MM.1S (cell line): ENCODE measurements around the gene PIGS.
A peak's percentile ranks its signal among the peaks of the same experiment; 100 is the strongest.

ENCODE experiments used
- DNase-seq: peaks from one replicate; pipeline ENCODE4 v3.0.0-alpha.2; 2015
- H2AFZ ChIP-seq: fragments of 300-600 bp; sonication (generic); 2 replicates; pipeline ENCODE4 v1.6.0; 2016; ENCODE audit warnings: antibody characterized with exemption, low read length
- H3F3A ChIP-seq: fragments of 300-600 bp; sonication (generic); 2 replicates; pipeline ENCODE4 v1.6.1; 2016; ENCODE audit warnings: mild to moderate bottlenecking, antibody characterized with exemption, low read length, moderate library complexity, mixed read lengths; ENCODE audit not compliant: insufficient read depth
- H3K27ac ChIP-seq: fragments of 300-600 bp; sonication (generic); 2 replicates; pipeline ENCODE4 v1.5.1; 2016; ENCODE audit warnings: mild to moderate bottlenecking, low read length
- H3K27me3 ChIP-seq: fragments of 300-600 bp; sonication (generic); replicated peaks from 2 replicates; pipeline ENCODE4 v1.6.0; 2016; ENCODE audit warnings: low read length; ENCODE audit not compliant: insufficient read depth
- H3K36me3 ChIP-seq: fragments of 300-600 bp; sonication (generic); replicated peaks from 2 replicates; pipeline ENCODE4 v1.6.1; 2016; ENCODE audit warnings: mild to moderate bottlenecking, low read length, mixed read lengths; ENCODE audit not compliant: insufficient read depth
- H3K4me1 ChIP-seq: fragments of 300-600 bp; sonication (generic); 2 replicates; pipeline ENCODE4 v1.6.1; 2016; ENCODE audit warnings: low read length, mixed read lengths
- H3K4me2 ChIP-seq: fragments of 300-600 bp; sonication (generic); 2 replicates; pipeline ENCODE4 v1.6.0; 2016; ENCODE audit warnings: low read depth, low read length
- H3K4me3 ChIP-seq: fragments of 300-600 bp; sonication (generic); 2 replicates; pipeline ENCODE4 v1.5.1; 2016; ENCODE audit warnings: low read length, mixed read lengths
- H3K79me2 ChIP-seq: fragments of 300-600 bp; sonication (generic); 2 replicates; pipeline ENCODE4 v1.6.1; 2016; ENCODE audit warnings: mixed run types, low read length, mixed read lengths
- H3K9ac ChIP-seq: fragments of 300-600 bp; sonication (generic); 2 replicates; pipeline ENCODE4 v1.6.1; 2016; ENCODE audit warnings: low read length, mixed read lengths
- H3K9me2 ChIP-seq: fragments of 300-600 bp; sonication (generic); replicated peaks from 2 replicates; pipeline ENCODE4 v1.6.1; 2016; ENCODE audit warnings: mild to moderate bottlenecking, low read length, mixed read lengths; ENCODE audit not compliant: insufficient read depth
- H3K9me3 ChIP-seq: fragments of 300-600 bp; sonication (generic); replicated peaks from 2 replicates; pipeline ENCODE4 v1.6.1; 2016; ENCODE audit warnings: mild to moderate bottlenecking, low read length, mixed read lengths; ENCODE audit not compliant: insufficient read depth
- H4K20me1 ChIP-seq: fragments of 300-600 bp; sonication (generic); 2 replicates; pipeline ENCODE4 v1.6.1; 2016; ENCODE audit warnings: mild to moderate bottlenecking, low read length, moderate library complexity, mixed read lengths; ENCODE audit not compliant: insufficient read depth
- EZH2 ChIP-seq: fragments of 300-600 bp; sonication (generic); optimal IDR thresholded peaks from 2 replicates; pipeline ENCODE3; 2017; ENCODE audit warnings: low read depth, mild to moderate bottlenecking, antibody characterized with exemption, low read length, mixed read lengths
- EZH2phosphoT487 ChIP-seq: fragments of 300-600 bp; sonication (generic); IDR thresholded peaks from 2 replicates; pipeline ENCODE4 v1.6.1; 2018; ENCODE audit warnings: antibody characterized with exemption, low read length
- TF ChIP-seq, protein P1 (sequence below): fragments of 300-600 bp; sonication (generic); IDR thresholded peaks from 2 replicates; pipeline ENCODE4 v1.5.1; 2016; ENCODE audit warnings: antibody characterized with exemption, low read length, mixed read lengths

Gene PIGS

DNA sequence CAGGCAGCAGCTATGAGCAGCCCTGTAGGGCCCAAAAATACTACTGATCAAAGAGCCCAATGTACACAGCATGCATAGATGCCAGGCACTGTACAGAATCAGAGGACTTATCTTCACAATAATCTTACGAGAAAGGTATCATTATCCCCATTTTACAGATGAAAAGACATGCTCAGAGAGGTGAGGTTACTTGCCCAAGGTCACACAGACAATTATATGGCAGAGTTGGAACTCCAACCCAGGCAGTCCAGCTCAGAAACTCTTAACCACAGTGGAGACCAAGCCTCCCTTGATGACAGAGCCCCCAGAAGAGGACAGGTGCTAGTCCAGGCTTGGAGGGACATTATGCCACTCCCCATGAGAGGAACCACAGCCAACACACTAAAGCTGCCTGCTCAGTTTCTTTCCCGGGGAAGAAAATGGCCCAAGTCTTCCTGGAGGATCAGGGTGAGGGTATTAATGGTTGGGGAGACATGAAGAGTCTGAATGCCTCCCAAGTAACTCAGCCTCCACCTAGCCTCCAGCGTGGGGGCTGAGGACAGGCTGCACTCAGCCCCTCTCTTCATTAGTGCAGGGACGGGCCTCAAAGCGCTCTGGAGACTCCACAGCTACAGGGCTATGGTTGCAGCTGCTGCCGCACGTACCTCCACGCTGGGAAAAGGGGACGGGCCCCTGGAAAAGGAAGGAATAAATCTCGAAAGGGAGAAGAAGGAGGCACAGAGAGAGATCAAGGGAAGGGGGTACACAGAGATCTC lies 19.7 kb downstream of the PIGS start:
- no peak overlapping the region for H2AFZ ChIP-seq
- no peaks in the 10 kb centered on the region for H3K9me3 ChIP-seq
- TF ChIP-seq EZH2 (no peak), EZH2phosphoT487 (no peak)
- TF ChIP-seq, protein P1, sequence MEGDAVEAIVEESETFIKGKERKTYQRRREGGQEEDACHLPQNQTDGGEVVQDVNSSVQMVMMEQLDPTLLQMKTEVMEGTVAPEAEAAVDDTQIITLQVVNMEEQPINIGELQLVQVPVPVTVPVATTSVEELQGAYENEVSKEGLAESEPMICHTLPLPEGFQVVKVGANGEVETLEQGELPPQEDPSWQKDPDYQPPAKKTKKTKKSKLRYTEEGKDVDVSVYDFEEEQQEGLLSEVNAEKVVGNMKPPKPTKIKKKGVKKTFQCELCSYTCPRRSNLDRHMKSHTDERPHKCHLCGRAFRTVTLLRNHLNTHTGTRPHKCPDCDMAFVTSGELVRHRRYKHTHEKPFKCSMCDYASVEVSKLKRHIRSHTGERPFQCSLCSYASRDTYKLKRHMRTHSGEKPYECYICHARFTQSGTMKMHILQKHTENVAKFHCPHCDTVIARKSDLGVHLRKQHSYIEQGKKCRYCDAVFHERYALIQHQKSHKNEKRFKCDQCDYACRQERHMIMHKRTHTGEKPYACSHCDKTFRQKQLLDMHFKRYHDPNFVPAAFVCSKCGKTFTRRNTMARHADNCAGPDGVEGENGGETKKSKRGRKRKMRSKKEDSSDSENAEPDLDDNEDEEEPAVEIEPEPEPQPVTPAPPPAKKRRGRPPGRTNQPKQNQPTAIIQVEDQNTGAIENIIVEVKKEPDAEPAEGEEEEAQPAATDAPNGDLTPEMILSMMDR, result no peak
- no peak for DNase-seq
- no peaks in the 10 kb centered on the region for H3K79me2 ChIP-seq
- H3K4me2 ChIP-seq, result peak overlapping the region; percentile 88; the same call in 1 of the 2 replicates
- no peaks in the 10 kb centered on the region for H4K20me1 ChIP-seq
- peak overlapping the region; percentile 81 for H3K4me3 ChIP-seq
- H3K9me2 ChIP-seq, result no peaks in the 10 kb centered on the region
- H3K36me3 ChIP-seq, result no peaks in the 10 kb centered on the region
- peaks cover 3% of the 10 kb centered on the region; the same call in 1 of the 2 replicates for H3K4me1 ChIP-seq
- no peak overlapping the region for H3K27ac ChIP-seq
- 0 out of 2 replicates have a peak, but pooled peaks cover 5% of the 10 kb centered on the region for H3K27me3 ChIP-seq
- no peak overlapping the region; the same call in 1 of the 2 replicates for H3K9ac ChIP-seq
- H3F3A ChIP-seq, result no peaks in the 10 kb centered on the region; the same call in 1 of the 2 replicates

DNA sequence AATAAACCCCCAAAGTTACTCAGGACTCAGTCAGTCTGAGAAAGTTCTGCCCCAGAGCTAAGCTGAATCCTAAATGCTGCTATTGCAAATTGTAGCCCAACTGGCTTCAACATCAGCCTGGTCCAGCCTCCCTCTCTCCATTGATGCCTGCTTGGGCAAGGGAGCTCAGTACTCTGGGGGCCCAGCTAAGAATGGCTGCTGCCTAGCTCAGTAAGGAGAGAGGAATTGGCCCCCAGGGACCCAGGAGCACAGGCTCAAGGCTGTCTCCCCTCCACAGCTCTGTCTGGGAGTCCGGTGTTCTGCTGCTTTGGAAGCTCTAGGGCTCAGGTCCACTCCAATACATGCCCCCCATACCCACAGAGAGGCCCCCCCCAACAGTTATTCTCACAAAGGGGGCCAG lies 20.5 kb downstream of the PIGS start:
- Histone ChIP-seq H3K9me3 (no peaks in the 10 kb centered on the region), H3K4me3 (no peak overlapping the region), H3K4me2 (no peak overlapping the region), H3K27me3 (0 out of 2 replicates have a peak, but pooled peaks cover 5% of the 10 kb centered on the region), H3K36me3 (no peaks in the 10 kb centered on the region), H3K9ac (no peak overlapping the region), H3K27ac (no peak overlapping the region), H2AFZ (no peak overlapping the region), H4K20me1 (no peaks in the 10 kb centered on the region), H3K9me2 (no peaks in the 10 kb centered on the region), H3K79me2 (no peaks in the 10 kb centered on the region), H3F3A (no peaks in the 10 kb centered on the region; the same call in 1 of the 2 replicates), H3K4me1 (peaks cover 3% of the 10 kb centered on the region; the same call in 1 of the 2 replicates)
- TF ChIP-seq, protein P1, result no peak
- no peak for TF ChIP-seq EZH2phosphoT487
- no peak for TF ChIP-seq EZH2
- DNase-seq, result no peak

GRCh38 chr17:28549236-28550132 lies 21.8 kb downstream of the PIGS start:
- Histone ChIP-seq H3K36me3 (no peaks in the 10 kb centered on the region), H2AFZ (no peak overlapping the region), H3K9ac (no peak overlapping the region), H3K27ac (no peak overlapping the region), H3K9me3 (no peaks in the 10 kb centered on the region), H3K4me2 (no peak overlapping the region), H3K9me2 (no peaks in the 10 kb centered on the region), H3K4me3 (no peak overlapping the region), H3K27me3 (0 out of 2 replicates have a peak, but pooled peaks cover 5% of the 10 kb centered on the region), H3K4me1 (peaks cover 3% of the 10 kb centered on the region; the same call in 1 of the 2 replicates), H3F3A (no peaks in the 10 kb centered on the region; the same call in 1 of the 2 replicates), H3K79me2 (no peaks in the 10 kb centered on the region), H4K20me1 (no peaks in the 10 kb centered on the region)
- DNase-seq, result no peak
- TF ChIP-seq, protein P1, result no peak
- TF ChIP-seq EZH2 (no peak), EZH2phosphoT487 (no peak)
